Testis (tissue), 2 donors: ENCODE measurements around the gene FCHSD2.

ENCODE experiments used
- CTCF ChIP-seq, 3 experiments: fragments of 450-650 bp in 2 of 3; fragments of 200-600 bp in 1 of 3; sonication (generic) in 1 of 3; IDR thresholded peaks; one replicate each; pipeline ENCODE4 v1.5.1; 2016 to 2019; ENCODE audit warnings: antibody characterized with exemption in 3 of 3, mild to moderate bottlenecking in 2 of 3, moderate library complexity in 1 of 3
- POLR2A ChIP-seq: fragments of 450-650 bp; IDR thresholded peaks from one replicate; pipeline ENCODE4 v1.6.1; 2017; ENCODE audit warnings: antibody characterized with exemption, mild to moderate bottlenecking, moderate library complexity

DNA sequence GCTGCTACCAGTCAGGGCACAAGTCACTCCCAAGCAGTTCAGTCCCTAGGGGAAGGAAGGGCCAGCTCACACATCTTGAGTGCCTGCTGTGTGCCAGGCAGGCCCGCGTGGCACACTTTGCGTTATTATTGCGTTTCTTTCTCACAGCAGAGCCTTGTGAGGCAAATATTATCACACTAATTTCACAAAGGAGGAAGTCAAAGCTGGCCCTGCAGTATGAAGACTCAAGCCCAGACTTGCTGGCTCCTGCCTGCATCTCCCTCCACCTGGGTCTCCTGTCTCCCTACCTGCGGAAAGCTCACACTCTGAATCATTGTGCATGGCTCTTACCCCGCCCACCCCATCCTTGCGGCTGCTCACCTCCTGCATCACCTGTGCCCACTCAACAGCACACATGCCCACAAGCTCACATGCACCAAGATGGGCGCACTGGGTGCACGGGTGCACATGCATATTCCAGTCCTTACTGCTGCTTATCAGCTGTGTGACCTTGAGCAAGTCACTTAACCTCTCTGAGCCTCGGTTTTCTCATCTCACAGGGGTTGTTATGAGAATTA is 44.3 kb upstream of the FCHSD2 start:
- TF ChIP-seq CTCF (IDR thresholded peaks at IDR 0.05) (no peak), POLR2A (no peak)
